ENCODE measurements around the gene GABRB1. TPM values are rescaled to one million over a fixed set of nuclear protein-coding genes. Genes with fewer than 3 reads are reported as not detected.

Gene GABRB1
- polyA plus RNA-seq (2013, experiment 1 of 2): 0.11 TPM
- polyA plus RNA-seq (2013, experiment 2 of 2): 0.11 TPM

- no peak within 1 kb of the TSS for H3K23ac ChIP-seq (ENCODE audit: low read length)
- no peaks in the 10 kb centered on the region for H3K4me1 ChIP-seq (ENCODE audit: control insufficient read depth, low read depth, low read length)
- no peaks in the 10 kb centered on the region for H3K79me2 ChIP-seq (ENCODE audit: control insufficient read depth, insufficient read depth, low read length)
- H3K27ac ChIP-seq (ENCODE audit: low read depth, low read length): no peak within 1 kb of the TSS
- no peak within 1 kb of the TSS for H2BK120ac ChIP-seq (ENCODE audit: low read depth, low read length)
- H3K36me3 ChIP-seq (ENCODE audit: control insufficient read depth, insufficient read depth, low read length): no peaks in the 10 kb centered on the region
- DNase-seq: peak; percentile 69
- peak within 1 kb of the TSS; percentile 84 for H3K4me2 ChIP-seq (ENCODE audit: low read length)
- H4K5ac ChIP-seq (ENCODE audit: low read length): no peak within 1 kb of the TSS
- H3K79me1 ChIP-seq (ENCODE audit: low read length): no peaks in the 10 kb centered on the region
- H3K18ac ChIP-seq (ENCODE audit: low read length): no peak within 1 kb of the TSS
- H4K8ac ChIP-seq (ENCODE audit: low read depth, low read length): no peak within 1 kb of the TSS
- no peak within 1 kb of the TSS for H2BK5ac ChIP-seq (ENCODE audit: low read length)
- no CpG with 5 or more reads among the region's 20 CpGs for WGBS (ENCODE audit: extremely low coverage, insufficient coverage, low lambda C conversion rate)
- H3K27me3 ChIP-seq (ENCODE audit: insufficient read depth, low read length, poor library complexity): no peaks in the 10 kb centered on the region
- no peak within 1 kb of the TSS for H3K4ac ChIP-seq (ENCODE audit: low read depth, low read length)
- peak within 1 kb of the TSS; percentile 59 for H3K4me3 ChIP-seq (ENCODE audit: low read length)
- no peak within 1 kb of the TSS for H2BK15ac ChIP-seq (replicated peaks; ENCODE audit: low read depth)
- H3K9ac ChIP-seq (ENCODE audit: low read length): peak within 1 kb of the TSS; percentile 60
- no peak within 1 kb of the TSS for H2AK5ac ChIP-seq (ENCODE audit: low read length)
- peak within 1 kb of the TSS; percentile 86 for H3K56ac ChIP-seq (ENCODE audit: low read length)
These were observed at the start of gene GABRB1 for GRCh38 chr4:47031011-47031678. Gene GABRB1 (plus strand): TSS chr4:47031567.

GRCh38 chr4:46984781-46985180, 46.6 kb upstream of the GABRB1 start:
- Histone ChIP-seq H4K5ac (ENCODE audit: low read length) (no peak overlapping the region), H2BK5ac (ENCODE audit: low read length) (no peak overlapping the region), H3K4ac (ENCODE audit: low read depth, low read length) (no peak overlapping the region), H3K27me3 (ENCODE audit: insufficient read depth, low read length, poor library complexity) (no peaks in the 10 kb centered on the region), H3K4me3 (ENCODE audit: low read length) (no peak overlapping the region), H3K4me1 (ENCODE audit: control insufficient read depth, low read depth, low read length) (no peaks in the 10 kb centered on the region), H4K8ac (ENCODE audit: low read depth, low read length) (no peak overlapping the region), H2BK15ac (replicated peaks; ENCODE audit: low read depth) (no peak overlapping the region), H3K36me3 (ENCODE audit: control insufficient read depth, insufficient read depth, low read length) (no peaks in the 10 kb centered on the region), H3K18ac (ENCODE audit: low read length) (no peak overlapping the region), H3K9ac (ENCODE audit: low read length) (no peak overlapping the region), H2BK120ac (ENCODE audit: low read depth, low read length) (no peak overlapping the region), H3K79me2 (ENCODE audit: control insufficient read depth, insufficient read depth, low read length) (no peaks in the 10 kb centered on the region), H3K4me2 (ENCODE audit: low read length) (no peak overlapping the region), H3K27ac (ENCODE audit: low read depth, low read length) (no peak overlapping the region), H2AK5ac (ENCODE audit: low read length) (no peak overlapping the region), H3K56ac (ENCODE audit: low read length) (no peak overlapping the region), H3K23ac (ENCODE audit: low read length) (no peak overlapping the region), H3K79me1 (ENCODE audit: low read length) (no peaks in the 10 kb centered on the region)
- WGBS (ENCODE audit: extremely low coverage, insufficient coverage, low lambda C conversion rate): no CpG with 5 or more reads among the region's 1 CpG
- no peak for DNase-seq

GRCh38 chr4:46986922-46987638, 44.3 kb upstream of the GABRB1 start:
- no peak overlapping the region for H3K4ac ChIP-seq (ENCODE audit: low read depth, low read length)
- H3K27me3 ChIP-seq (ENCODE audit: insufficient read depth, low read length, poor library complexity): peaks cover 6% of the 10 kb centered on the region

GRCh38 chr4:46992338-46992737, 39.0 kb upstream of the GABRB1 start:
- no CpG with 5 or more reads among the region's 9 CpGs for WGBS (ENCODE audit: extremely low coverage, insufficient coverage, low lambda C conversion rate)
- Histone ChIP-seq H4K8ac (ENCODE audit: low read depth, low read length) (no peak overlapping the region), H3K4me2 (ENCODE audit: low read length) (no peak overlapping the region), H3K23ac (ENCODE audit: low read length) (no peak overlapping the region), H3K36me3 (ENCODE audit: control insufficient read depth, insufficient read depth, low read length) (no peaks in the 10 kb centered on the region), H3K56ac (ENCODE audit: low read length) (no peak overlapping the region), H3K4me3 (ENCODE audit: low read length) (no peak overlapping the region), H4K5ac (ENCODE audit: low read length) (no peak overlapping the region), H3K79me2 (ENCODE audit: control insufficient read depth, insufficient read depth, low read length) (no peaks in the 10 kb centered on the region), H3K79me1 (ENCODE audit: low read length) (no peaks in the 10 kb centered on the region), H3K4me1 (ENCODE audit: control insufficient read depth, low read depth, low read length) (no peaks in the 10 kb centered on the region), H3K18ac (ENCODE audit: low read length) (no peak overlapping the region), H3K9ac (ENCODE audit: low read length) (no peak overlapping the region), H2BK120ac (ENCODE audit: low read depth, low read length) (no peak overlapping the region), H2BK15ac (replicated peaks; ENCODE audit: low read depth) (no peak overlapping the region), H3K27ac (ENCODE audit: low read depth, low read length) (no peak overlapping the region), H2AK5ac (ENCODE audit: low read length) (no peak overlapping the region), H2BK5ac (ENCODE audit: low read length) (no peak overlapping the region), H3K27me3 (ENCODE audit: insufficient read depth, low read length, poor library complexity) (peaks cover 36% of the 10 kb centered on the region), H3K4ac (ENCODE audit: low read depth, low read length) (no peak overlapping the region)
- DNase-seq: no peak

More at GRCh38 chr4:46986922-46987638, 44.3 kb upstream of the GABRB1 start:
- Histone ChIP-seq H4K5ac (ENCODE audit: low read length) (no peak overlapping the region), H3K4me2 (ENCODE audit: low read length) (no peak overlapping the region), H3K27ac (ENCODE audit: low read depth, low read length) (no peak overlapping the region), H3K4me1 (ENCODE audit: control insufficient read depth, low read depth, low read length) (no peaks in the 10 kb centered on the region), H3K23ac (ENCODE audit: low read length) (no peak overlapping the region), H2AK5ac (ENCODE audit: low read length) (no peak overlapping the region), H3K9ac (ENCODE audit: low read length) (no peak overlapping the region), H2BK15ac (replicated peaks; ENCODE audit: low read depth) (no peak overlapping the region), H4K8ac (ENCODE audit: low read depth, low read length) (no peak overlapping the region), H3K79me1 (ENCODE audit: low read length) (no peaks in the 10 kb centered on the region), H2BK120ac (ENCODE audit: low read depth, low read length) (no peak overlapping the region), H3K18ac (ENCODE audit: low read length) (no peak overlapping the region), H2BK5ac (ENCODE audit: low read length) (no peak overlapping the region), H3K36me3 (ENCODE audit: control insufficient read depth, insufficient read depth, low read length) (no peaks in the 10 kb centered on the region), H3K79me2 (ENCODE audit: control insufficient read depth, insufficient read depth, low read length) (no peaks in the 10 kb centered on the region), H3K56ac (ENCODE audit: low read length) (no peak overlapping the region), H3K4me3 (ENCODE audit: low read length) (no peak overlapping the region)
- no peak for DNase-seq
- 100% methylated on average over 1 of the region's 3 CpGs for WGBS (ENCODE audit: extremely low coverage, insufficient coverage, low lambda C conversion rate)

DNA sequence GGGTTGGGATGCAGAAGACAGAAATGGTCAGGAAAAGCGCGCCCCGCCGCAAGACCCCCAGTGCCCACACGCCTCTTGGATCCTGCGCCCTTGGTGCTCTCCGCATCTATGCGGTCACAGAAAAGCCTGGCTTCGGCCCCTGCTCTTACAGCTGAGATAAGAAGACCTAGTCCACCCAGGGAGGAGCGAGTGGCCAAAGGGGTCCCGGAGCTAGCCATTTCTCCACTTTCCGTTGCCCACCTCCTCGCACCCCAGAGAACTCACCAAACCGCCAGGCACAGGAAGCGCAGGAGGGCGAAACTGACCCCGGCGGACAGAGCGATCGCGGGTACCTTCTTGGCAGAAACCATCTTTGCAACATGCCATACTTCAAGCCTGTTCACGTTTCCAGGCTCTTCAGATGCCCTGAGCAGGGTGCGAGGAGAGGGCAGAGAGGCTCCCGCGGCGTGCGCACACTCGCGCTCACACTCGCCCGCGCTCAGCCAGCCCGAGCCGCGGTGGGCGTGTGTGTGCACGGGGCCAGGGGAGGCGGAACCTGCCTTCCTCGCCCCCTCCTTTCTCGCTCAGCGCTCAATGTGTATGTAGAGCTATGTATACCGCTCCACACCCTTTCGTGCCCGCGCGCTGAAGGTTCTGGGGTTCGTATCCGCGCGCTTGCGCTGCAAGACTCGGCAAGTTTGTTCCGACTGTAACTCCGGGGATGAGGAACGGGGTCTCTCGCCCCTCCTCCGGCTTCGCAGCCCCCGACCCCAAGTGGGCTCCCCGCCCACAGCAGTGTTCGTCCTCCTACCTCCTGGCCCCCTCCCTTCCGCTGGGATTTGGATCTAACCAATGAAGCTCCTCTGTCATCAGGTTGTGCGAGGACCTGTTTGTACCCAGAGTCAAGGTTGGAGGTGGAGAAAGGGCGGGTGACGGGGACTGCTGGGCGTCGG, 38.0 kb upstream of the GABRB1 start, which contains the start of gene GABRA4:
GABRA4 (minus strand) TSS at position 507 of the 932 bp plus-strand sequence; CDS start at position 350, 157 bp downstream.
- peak; percentile 27 for DNase-seq
- Histone ChIP-seq H4K5ac (ENCODE audit: low read length) (no peak within 1 kb of the TSS), H2AK5ac (ENCODE audit: low read length) (no peak within 1 kb of the TSS), H3K4me1 (ENCODE audit: control insufficient read depth, low read depth, low read length) (no peaks in the 10 kb centered on the region), H3K27me3 (ENCODE audit: insufficient read depth, low read length, poor library complexity) (peaks cover 36% of the 10 kb centered on the region), H4K8ac (ENCODE audit: low read depth, low read length) (no peak within 1 kb of the TSS), H2BK120ac (ENCODE audit: low read depth, low read length) (no peak within 1 kb of the TSS), H3K4ac (ENCODE audit: low read depth, low read length) (no peak within 1 kb of the TSS), H3K79me1 (ENCODE audit: low read length) (no peaks in the 10 kb centered on the region), H3K56ac (ENCODE audit: low read length) (peak within 1 kb of the TSS; percentile 22), H3K4me2 (ENCODE audit: low read length) (peak within 1 kb of the TSS; percentile 87), H3K36me3 (ENCODE audit: control insufficient read depth, insufficient read depth, low read length) (no peaks in the 10 kb centered on the region), H2BK5ac (ENCODE audit: low read length) (no peak within 1 kb of the TSS), H3K18ac (ENCODE audit: low read length) (no peak within 1 kb of the TSS), H3K4me3 (ENCODE audit: low read length) (peak within 1 kb of the TSS; percentile 15), H3K79me2 (ENCODE audit: control insufficient read depth, insufficient read depth, low read length) (no peaks in the 10 kb centered on the region), H3K27ac (ENCODE audit: low read depth, low read length) (no peak within 1 kb of the TSS), H2BK15ac (replicated peaks; ENCODE audit: low read depth) (no peak within 1 kb of the TSS), H3K23ac (ENCODE audit: low read length) (no peak within 1 kb of the TSS), H3K9ac (ENCODE audit: low read length) (no peak within 1 kb of the TSS)
- WGBS (ENCODE audit: extremely low coverage, insufficient coverage, low lambda C conversion rate): no CpG with 5 or more reads among the region's 67 CpGs

All from mesendoderm (in vitro differentiated cells).